HG03575 (cell line): ENCODE data around the gene ANKRD23.
"Not testable (repeated sequence)": the region's sequence is repeated elsewhere in the genome, so short reads cannot be mapped to it uniquely, and the experiment has no call there.

ENCODE experiments used
- ATAC-seq: cut with Tn5 transposase; IDR thresholded peaks from one replicate; pipeline ENCODE4 v1.9.1; 2021; ENCODE audit not compliant: unreplicated experiment, insufficient number of reproducible peaks, low FRiP score; ENCODE audit errors: extremely low read depth

Gene ANKRD23

DNA sequence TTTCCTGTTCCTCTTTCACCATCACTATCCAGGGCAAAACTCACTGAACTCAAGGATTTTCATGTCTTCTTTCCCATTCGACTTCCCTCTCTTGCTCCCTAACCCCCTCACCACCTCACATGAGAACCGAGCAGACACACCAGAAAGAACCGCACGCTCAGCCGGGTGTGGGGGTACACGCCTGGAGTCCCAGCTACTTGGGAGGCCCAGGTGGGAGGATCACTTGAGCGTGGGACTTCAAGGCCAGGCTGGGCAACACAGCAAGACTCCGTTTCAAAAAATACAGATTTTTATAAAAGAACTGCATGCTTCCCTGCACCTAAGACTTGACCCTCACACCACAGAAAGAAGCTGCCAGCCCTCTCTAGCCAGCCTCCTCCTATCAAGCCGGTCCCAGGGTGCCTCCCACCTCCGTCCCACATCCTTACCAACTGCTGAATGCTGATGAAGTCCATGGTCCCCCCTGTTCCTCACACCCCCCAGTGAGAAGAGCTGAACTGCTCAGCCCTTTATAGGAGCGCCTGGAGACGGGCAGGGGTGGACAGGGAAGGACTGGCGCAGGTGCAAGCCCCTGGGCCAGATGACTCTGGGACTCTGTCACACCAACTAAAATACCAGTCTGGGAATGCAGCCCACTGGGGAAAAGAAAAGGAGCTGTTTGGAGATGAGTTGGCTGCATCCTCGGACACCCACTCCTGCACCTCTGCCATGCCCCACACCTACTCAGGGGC is at the start of gene ANKRD23:
TSS of gene ANKRD23 (minus strand) at position 484 of the 731 bp plus-strand sequence. CDS start at position 455, 29 bp downstream.
- no peak for ATAC-seq

DNA sequence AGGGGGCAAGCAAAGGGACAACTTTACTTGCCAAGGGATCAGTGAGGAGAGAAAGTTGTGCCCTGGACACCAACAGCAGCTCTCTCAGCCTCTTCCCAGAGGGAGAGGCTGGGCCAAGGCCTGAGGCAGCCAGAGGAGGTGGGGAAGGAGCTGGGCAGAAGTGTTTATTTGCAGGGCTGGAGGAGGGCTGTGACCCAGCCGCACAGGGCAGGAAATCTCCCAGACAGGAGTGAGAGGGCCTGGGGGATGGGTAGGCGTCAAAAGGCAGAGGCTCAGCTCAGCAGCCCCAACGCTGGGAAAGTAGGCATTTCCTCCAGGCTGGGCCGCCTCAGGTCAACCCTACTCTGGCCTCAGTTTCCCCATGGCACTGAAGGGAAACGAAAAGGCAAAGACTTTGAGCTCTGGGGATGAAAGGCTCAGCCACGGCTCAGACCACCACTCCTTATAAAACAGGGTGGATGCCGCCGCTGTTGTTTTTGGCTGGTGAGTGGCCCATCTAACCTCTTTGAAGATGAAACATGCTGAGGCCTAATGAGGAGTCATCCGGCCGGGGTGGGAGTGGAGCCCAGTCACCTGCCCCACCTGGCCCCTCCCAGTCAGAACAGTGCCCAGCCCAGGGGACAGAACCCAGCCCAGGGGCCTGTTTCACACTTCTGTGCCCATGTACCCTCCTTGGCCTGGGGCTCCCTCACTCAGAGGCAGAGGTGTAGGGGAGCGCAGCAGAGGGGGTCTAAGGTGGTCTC is 47.9 kb upstream of the ANKRD23 start:
- no peak for ATAC-seq

DNA sequence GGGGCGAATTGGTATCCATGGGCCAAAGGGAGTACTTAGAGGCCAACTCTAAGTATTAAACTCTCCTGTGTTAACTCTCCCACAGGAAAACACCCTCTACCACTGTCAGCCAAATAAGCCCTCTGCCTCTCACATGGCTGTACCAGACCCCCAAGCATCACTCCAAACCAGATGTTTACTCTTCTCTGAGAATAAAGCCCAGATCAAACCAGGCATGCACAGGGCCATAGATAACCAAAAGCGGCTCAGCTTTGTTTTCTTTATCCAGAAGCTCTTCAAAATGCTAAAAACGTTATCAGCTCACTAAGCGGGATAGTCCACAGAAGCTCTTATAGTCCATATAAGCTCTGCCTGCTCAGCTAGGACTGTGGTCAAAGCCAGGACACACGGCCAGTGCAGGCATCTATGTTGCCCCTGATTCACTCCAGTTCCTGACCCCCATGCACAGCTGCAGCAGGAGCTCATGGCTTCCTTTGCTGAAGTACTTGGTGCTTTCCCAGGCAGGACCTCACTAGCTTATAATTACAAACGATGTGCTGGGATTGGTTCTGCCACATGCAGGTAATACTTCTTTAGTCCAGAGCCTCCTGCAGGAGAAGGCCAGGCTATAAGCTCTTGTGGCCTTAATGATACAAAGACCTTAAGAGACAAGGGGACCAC is 47.0 kb upstream of the ANKRD23 start:
- no peak for ATAC-seq

DNA sequence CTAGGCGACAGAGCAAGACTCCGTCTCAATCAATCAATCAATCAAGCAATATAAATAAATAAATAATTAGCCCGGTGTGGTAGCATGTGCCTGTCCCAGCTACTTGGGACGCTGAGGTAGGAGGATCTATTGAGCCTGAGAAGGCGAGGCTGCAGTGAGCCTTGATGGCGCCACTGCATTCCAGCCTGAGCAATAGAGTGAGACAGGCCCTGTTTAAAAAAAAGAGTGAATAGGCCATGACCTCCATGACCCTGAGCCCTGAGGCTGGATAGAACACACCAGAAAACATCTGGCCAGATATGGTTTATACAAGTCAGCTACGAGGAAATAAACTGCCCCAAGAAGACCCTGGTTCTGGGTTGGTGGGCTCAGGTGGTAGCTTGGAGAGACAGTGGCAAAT is 46.4 kb upstream of the ANKRD23 start:
- ATAC-seq, result no peak

DNA sequence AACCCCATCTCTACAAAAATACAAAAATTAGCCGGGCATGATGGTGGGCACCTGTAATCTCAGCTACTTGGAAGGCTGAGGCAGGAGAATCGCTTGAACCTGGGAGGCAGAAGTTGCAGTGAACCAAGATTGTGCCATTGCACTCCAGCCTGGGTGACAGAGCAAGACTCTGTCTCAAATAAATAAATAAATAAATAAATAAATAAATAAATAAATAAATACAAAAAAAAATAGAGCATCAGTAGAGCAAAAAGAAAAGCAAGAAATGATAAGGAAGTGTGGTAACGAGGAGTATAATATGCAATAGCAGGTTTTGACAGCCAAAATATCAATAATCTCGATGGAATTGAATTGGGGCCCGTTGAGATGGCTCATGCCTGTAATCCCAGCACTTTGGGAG is 45.7 kb upstream of the ANKRD23 start:
- not testable (repeated sequence) for ATAC-seq

DNA sequence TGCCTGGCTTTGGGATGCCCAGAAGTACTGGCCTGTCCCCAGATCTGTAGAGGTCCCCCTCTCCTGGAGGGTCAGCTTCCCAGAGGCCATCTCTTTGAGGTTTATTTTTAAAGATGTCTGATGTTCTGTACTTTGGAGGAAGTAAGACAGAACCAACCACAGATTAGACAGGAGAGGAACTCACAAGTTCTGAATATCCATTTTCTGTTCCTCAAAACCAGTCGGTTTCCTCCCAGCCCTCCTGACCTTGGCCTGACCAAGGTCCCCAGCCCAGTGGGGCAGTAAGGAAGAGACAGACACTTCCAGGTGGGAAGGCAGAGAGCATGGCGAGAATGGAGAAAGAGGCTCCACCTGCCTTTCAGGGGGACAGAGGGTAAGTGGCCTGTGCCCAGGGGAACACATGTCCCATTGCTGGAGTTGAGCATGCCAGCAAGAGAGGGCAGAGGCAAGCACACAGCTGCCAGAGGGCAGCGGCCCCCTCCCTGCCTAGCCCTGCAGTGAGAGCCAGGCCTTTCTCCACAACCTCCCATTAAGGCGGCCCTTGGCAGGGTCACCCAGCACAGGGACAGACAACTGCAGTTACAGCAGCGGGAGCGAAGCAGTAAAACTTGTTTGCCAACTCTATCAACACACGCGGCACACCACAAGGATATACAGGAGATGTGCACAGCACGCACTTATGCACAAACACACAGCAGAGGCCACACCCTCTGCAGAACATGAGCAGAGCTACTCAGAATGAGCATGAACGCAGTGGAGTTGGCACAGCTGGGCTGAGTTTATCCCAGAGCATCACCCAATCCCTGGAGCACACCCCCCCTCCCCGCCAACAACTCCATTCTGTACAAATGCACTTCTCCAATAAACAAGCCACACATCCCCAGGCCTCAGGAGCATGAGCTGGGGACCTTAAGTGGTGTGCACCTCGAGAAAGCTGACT is 44.5 kb upstream of the ANKRD23 start:
- ATAC-seq, result no peak

DNA sequence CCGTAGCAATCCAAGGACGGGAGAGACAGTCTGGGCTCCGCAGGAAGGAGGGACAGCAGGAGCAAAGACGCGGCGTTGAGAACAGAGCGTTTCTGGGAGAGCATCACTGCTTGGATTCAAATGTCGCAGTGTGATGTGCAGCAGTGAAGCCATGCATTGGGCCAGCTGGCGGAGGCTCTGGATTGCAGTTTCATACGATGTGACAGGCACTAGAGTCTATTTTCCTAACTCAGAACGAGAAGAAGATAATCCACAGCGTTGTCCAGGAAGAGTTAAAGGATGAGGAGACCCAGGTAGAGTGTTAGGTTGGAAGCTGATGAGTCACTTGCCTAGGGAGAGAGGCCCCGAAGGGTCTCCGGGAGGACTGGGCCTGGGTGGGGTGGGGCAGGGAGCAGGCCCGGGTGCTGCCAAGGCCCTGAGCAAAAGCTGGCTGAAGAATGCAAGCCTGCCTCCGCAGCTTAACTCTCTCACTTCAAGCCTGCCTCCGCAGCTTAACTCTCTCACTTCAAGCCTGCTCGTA is 43.7 kb upstream of the ANKRD23 start:
- ATAC-seq, result no peak

DNA sequence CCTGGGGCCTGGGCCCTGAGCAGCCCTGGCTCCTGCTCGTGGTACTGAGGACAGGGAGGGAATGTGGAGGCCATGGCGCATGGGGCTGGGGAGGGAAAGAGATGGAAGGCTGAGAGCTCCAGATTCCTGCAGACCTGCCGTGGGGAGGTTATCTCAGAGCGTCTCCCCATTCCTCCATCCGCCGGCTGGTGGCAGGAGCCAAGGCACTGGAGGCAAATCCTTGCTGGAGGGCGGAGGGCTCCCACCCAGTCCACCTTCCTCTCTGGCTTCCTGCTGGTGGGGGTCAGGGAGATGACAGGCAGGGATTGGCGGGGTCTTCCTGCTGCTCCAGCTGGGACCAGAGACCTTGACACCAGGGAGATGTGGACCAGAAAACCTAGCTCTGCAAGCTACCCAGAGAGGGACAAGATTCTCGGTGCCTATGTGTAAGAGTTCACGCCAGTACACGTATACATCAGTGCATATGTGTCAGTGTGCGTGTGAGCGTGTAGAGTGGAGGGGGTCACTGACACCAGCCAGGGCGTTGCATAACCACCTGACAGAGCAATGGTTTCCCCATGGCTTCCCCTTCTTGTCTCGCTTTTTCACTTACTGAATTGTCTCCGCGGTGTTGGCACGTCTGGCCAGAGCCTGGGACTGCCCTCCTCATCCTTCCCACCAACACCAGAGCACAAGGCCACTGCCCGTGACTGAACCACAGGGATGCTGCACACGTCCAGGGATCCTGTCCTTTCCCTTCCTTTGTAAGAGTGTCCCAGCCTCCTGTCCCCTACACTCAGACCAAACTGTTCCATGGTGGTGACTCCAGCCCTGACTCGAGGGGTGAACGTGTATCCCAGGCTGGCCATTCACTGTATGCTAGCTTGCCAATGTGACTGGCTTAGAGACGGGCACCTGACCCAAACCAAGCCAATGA is 41.9 kb upstream of the ANKRD23 start:
- ATAC-seq, result no peak

DNA sequence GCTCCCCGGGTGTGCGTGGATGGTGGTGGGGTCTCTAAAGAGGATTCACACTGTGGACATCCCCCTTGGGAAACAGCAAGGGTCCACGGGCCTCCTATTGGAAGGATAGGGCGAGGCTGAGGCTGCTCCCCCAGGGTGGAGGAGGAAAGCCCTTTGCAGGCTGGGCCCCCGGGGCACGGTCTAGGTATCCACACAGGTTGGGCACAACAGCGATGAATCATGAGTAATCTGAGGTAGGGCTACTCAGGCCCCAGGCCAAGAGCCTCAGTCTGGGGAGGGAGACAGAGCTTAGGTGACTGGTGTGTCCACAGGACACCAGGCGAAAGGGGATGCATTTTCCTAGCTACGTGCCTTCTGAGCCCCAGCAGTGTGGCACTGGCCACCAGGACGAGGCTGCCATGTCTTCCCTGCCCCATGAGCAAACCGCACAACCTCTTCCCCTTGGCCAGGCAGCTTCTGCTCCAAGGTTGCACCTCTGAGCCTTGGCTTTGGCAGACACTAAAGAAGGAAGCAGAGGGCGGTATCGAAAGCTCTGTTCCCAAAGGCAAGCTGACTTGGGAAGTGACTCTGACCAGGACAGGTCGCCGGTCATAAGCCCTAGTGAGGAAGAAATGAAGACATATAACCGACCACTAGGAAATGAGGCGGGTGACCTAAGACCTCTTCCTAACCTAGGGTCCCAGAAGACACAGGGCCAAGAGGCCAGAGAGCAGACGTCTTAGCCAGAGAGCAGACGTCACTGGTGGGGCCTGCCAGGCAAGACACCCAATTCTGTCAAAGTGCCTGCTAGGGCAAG is 40.7 kb upstream of the ANKRD23 start:
- no peak for ATAC-seq

DNA sequence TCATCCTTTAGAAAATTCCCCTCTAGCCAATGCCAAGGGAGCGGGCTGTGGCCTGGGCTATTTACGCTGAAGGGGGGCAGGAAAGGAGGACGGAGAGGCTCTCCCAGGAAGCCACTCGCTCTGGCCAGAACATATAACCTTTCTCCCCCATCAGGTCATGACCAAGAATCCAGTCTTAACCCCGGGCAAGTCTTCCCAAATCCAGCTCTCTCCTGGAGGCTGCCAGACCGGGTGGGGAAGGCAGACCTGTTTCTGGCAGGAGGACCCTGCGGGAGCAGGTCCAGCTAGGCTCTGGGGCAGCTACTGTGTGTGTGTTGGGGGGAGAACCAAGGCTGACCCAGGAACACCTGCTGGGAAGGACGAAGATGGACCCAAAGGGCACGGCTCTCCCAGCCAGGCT is 39.5 kb upstream of the ANKRD23 start:
- no peak for ATAC-seq

DNA sequence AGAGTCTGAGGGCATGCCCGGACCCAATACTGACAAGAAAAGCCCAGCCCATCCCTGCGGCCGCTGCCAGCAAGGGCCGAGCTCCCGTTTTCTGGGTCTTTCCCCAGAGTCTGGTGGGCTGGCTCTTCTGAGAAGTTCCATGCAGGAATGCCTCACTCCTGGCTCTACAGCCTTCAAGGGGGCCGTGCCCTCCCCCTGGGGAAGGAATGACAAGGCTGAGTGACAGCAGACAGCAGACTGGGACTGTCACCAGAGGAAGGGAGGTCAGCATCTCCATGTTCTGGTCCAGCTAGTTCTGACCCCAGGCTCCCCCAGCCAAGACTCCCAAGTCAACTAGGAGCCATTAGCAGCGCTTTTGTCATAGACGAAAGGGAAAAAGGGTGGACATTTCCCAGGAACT is 39.1 kb upstream of the ANKRD23 start:
- ATAC-seq, result no peak

DNA sequence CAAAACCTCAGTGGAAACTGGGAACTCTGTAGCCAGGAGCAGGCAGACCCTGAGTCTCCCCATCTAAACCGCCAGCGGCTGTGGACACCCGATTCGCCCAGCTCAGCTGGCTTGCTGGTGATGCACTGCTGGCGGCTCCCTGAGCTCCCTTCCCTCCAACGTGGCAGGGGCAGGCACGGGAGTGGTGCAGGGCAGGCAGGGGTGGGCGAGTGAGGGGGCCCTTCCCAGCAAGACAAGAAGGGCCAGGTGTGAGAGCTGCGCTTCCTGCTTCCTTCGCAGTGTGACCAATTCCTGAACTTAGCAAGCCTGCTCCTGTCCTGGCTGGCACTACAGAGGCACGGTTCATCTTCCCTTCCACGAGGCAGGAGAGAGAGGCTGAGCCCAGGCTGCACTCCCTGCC is 38.4 kb upstream of the ANKRD23 start:
- no peak for ATAC-seq

DNA sequence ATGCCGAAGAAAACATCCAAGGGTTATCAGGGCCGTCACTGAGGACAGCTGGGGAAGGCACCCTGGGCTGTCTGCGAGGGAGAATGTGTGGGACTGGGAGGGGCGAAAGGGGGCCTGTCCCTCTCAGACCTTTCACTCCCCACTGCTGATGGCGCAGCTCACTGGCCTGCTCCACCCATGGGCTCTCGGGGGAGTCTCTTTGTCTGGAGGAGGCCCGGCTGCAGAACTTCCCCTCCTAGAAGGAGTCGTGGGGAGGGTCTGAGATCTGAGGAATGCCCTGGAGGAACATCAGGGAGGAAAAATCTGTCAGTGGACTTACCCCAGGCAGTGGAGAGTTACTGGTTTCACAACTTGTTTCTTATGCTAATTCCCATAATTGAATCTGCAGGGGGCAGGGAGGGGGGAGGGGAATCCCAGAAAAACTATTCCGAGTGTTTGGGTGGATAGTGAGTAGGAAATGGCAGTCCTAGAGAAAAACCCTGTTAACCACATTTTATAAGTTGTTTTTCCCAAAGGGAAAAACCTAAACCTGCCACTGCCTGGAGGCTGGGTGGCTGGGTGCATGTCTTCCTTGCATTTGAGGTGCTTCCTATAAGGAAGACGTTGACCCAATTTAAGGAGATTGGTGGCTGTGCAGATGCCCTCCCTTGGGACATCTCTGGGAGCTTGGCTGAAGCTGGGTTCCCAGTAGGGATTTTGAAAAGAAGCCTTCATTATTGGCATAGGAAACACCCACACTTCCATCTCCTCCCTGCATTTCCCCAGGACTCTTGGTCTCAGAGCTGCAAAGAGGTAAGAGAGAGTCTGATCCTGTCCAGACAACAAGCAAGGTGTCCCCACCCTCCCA is 37.8 kb upstream of the ANKRD23 start:
- no peak for ATAC-seq

DNA sequence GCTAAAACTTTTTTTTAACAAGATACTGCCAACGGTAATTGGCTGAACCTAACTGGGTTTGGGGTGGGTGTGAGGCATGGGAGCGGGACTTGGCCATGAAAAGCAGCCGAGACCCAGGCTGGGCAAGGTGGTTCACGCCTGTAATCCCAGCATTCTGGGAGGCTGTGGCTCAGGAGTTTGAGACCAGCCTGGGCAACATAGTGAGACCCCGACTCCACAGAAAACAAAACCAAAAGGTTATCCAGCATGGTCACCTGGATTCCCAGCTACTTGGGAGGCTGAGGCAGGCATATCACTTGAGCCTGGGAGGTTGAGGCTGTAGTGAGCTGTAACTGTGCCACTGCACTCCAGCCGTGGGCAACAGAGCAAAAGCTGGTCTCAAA is 37.1 kb upstream of the ANKRD23 start:
- ATAC-seq, result no peak

DNA sequence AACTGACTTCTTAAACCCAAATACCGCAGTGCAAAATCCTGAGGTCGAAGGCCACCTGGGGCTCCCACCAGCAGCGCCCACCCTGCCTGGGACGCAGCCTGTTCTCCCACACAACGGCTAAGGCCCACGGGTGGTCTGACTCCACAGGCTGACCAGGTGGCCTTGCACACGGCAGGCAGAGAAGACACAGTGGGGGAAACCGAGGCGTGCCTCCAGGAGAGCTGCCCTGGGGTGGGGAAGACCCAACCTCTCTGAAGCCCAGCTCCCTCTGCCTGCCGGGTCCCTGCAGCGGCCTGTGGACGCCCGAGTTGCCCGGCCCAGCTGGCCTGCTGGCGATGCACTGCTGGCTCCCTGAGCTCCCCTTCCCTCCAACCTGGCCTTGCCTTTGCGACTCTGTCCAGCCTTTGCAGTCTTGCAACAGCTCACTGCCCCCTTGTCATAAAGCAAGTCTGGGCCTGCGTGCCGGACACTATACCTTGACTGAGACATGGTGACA is 35.8 kb upstream of the ANKRD23 start:
- no peak for ATAC-seq
